ENCODE results near the gene DACH2.

Gene DACH2

DNA sequence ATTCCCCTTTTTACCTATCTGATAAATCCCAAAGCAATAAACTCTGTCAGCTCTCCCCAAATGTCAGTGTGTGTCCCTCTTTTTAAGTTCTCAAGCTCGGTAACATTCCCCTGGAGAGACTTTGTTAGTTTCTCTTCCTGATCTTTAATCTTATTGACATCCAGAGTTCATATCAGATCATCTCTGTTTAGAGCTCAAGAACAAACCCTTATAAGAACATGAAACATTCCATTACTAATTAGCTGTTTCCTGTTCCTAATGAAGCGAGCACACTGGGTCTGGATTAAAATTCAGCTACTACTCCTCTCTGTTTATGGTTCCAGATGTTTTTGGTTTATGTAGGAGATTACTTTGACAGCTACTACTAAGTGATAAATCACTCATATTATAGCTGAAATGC lies 681.5 kb downstream of the DACH2 start:
- DNase-seq, result no peak

DNA sequence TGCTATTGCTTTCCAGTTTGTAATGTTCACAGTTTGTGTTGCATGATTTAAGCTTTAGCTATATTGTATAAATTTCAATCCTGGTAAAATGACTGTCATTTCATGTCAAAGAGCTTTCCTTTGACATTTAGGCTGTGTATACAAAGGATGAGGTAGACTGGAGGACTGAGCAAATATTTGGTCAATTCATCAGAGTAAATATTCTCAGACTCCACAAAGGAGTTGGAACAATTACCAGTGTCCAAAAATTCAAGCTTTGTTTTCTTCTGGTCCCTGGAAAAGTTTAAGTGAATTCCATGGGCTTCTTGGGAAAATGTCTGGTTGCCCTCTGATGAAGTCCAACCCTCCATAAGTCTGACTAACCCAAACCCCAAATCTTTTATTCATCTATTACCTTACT lies 682.4 kb downstream of the DACH2 start:
- DNase-seq, result no peak

DNA sequence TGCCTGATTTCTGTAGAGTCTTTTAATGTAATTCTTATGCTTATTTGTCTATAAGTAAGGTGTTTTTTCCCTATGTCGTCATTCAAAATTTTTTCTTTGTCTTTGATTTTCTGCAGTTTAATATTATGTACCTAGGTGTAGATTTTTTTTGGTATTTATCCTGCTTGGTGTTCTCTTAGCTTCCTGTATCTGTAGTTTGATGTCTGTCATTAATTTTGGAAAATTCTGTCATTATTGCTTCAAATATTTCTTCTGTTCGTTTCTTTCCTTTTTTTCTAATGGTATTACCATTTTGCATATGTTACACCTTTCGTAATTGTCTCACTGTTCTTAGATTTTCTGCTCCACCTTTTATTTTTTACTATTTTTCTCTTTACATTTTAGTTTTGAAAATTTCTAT lies 696.9 kb downstream of the DACH2 start:
- no peak for DNase-seq
